IPS-NIHi11 (cell line): ENCODE measurements around the gene NSMCE1.
"Not testable (repeated sequence)": the region's sequence is repeated elsewhere in the genome, so short reads cannot be mapped to it uniquely, and the experiment has no call there.

ENCODE experiments used
- DNase-seq: peaks from one replicate; pipeline ENCODE4 v3.0.0; 2012; ENCODE audit warnings: mixed read lengths, low spot score

Gene NSMCE1

DNA sequence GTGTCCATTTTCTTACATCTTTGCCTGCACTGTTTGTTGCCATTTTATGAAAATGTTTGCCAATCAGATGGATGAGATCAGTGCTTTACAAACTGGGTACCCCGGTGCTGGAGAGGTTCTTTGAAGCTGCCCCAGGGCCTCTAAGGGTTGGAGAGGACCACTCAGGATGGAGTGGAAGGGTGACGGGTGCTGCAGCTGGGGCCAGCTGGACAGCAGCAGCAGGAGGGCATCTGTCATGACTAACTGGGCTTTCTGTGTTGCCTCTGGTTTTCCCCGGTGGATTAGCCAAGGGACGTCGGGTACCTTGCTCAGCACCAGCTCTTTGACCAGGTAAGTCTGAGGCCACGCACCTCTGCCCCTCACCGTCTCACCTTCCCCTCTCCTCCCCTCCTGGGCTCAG is 52.9 kb downstream of the NSMCE1 start:
- DNase-seq, result no peak

DNA sequence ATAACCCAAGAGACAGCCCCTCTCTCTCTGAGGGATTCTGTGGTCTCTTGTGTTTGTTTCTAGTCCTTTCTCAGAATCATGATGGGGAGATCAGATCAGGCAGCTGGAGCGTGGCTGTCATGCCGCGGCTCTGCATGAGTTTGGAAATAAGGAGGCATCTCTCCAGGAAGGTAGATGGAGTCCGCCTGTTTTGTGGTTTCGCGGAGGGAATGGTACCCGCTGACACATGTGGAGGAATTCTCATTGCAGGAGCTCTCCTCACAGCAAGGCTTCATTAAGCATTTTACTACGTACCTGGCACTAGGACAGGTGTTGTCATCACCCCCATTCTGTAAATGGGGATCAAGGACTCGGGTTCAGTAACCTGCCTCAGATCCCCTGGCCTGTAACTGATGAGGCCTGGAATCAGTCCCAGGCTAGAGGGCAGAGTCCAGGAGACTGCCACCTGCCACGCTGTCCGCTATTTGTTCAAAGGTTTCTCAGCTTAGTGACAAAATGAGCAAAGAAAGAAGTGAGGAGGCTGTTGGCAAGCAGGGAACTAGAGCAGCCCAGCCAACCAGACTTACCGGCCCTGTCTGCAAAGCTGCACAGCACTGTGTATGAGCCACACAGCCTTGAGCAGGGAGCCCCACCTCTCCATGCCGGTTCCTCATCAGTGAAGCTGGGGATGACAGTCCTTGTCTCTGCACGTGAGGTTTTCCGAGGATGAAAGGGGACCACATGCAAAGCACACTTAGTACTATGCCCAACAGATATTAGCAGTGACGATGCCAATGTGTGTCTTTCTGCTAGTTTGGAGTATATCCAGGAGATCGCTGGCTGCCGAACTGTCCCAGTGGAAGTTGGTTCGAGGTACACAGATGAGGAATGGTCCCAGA is 54.2 kb downstream of the NSMCE1 start:
- no peak for DNase-seq

DNA sequence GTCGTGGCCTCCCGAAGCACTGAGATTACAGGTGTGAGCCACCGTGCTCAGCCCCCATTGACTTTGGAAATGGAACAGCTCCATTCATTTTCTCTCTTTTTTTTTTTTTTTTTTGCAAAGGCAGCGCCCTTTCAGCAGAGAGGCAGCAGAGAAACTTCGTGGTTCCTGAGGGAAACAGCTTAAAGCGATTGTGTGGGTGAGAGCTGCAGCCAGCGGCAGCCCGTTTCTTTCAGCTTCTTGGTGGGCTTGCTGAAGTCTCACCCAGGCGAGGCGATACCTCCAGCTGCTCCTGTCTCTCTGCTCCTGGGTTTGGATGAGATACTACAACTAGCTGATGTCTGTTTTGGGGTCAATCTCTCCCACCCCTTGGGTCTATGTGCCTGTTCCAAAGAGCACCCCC is 57.5 kb downstream of the NSMCE1 start:
- no peak for DNase-seq

DNA sequence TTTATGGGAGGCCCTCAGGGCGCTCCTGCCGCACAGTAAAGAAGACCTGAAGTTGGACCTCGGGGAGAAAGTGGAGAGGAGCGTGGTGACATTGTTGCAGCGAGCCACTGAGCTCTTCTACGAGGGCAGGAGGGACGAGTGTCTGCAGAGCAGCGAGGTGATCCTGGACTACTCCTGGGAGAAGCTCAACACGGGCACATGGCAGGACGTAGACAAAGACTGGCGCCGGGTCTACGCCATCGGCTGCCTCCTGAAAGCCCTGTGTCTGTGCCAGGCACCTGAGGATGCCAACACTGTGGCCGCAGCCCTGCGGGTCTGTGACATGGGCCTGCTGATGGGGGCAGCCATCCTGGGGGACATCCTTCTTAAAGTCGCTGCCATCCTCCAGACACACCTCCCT is 58.4 kb downstream of the NSMCE1 start:
- no peak for DNase-seq

DNA sequence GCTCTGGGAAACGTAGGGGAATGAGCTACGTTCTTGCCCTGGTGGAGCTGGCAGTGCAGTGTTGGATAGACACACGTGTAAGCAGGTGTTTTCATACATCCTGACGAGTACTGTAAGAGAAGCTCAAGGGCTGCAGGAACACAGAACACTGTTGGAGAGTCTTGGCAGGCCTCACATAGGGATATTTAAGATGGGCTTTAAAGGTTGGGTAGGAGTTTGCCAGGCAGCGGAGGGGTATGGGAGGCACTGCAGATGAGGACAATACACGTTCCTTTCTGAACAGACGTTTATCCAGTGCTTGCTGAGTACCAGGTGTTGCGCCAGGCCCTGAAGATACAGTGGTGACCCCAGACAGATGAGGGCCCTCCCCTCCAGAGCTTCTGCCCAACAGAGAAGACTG is 59.0 kb downstream of the NSMCE1 start:
- no peak for DNase-seq

DNA sequence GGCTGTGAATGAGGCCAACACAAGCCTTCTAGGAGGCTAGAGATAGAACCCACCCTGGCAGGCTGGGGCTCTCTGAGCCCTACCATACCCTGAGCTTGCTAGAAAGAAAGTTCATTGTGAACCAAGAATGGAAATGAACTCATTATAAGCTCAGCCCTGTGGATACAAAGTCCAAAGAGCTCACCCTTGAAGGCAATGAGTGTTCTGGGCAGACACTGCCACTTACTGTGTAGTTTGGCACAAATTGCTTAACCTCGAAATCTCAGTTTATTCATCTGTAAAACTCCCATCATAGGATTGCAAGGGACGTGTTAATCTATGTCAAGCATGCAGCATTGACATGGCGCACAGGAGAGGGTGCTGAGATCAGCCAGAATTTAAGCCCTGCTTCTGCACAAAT is 59.8 kb downstream of the NSMCE1 start:
- no peak for DNase-seq

DNA sequence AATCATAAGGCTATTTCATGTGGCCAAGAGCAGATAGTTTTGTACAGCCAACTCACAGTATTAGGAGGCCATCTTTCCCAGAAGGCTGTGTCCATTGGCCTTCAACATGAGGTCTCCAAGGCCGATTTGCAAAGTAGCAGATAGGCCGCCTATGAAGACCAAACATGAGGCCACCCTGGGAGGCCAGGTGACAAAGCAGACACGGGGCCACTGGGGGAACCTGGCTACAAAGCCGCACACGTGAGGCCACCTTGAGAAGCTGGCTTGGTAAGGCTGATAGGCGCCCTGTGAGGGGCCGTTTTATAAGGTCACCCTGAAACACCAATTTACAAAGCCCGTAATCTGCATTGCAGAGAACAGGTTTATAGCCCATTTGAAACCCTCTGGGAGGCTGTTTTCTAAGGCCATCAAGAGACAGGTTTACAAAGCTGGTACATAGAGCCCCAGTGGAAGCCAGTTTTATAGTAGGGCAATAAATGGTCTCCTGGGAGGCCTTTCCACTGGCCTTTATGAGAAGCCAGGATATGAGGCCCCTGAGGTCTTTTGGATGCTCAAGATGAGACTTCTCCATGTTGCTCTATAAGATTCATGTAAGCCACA is 60.4 kb downstream of the NSMCE1 start:
- no peak for DNase-seq

DNA sequence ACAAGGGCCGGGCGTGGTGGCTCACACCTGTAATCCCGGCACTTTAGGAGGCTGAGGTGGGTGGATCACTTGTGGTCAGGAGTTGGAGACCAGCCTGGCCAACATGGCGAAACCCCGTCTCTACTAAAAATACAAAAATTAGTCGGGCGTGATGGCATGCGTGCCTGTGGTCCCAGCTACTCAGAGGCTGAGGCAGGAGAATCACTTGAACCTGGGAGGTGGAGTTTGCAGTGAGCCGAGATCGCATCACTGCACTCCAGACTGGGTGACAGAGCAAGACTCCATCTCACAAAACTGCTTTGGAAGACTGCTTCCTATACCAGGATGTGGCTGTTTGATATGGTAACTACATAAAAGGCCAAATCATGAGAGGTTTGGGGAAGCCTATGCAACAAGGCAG is 61.5 kb downstream of the NSMCE1 start:
- not testable (repeated sequence) for DNase-seq

DNA sequence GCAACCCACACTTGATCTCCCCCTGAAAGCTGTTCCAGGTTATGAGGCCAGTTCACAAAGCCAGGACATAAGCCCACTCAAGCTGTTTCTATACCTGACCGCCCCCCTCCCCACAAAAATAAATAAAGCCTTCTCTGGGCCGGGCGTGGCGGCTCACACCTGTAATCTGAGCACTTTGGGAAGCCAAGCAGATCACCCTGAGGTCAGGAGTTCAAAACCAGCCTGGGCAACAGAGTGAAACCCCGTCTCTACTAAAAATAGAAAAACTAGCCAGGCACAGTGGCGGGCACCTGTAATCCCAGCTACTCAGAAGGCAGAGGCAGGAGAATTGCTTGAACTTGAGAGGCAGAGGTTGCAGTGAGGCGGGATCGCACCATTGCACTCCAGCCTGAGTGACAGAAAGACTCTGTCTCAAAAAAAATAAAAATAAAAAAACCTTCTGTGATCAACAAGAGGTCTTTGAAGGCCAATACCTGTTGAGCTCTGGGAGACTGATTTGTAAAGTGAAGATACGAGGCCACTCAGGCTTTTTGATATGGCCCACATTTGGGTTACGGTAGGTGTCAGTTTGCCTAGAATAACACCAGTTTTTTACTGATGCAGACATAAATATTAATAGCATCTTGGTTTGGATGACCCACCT is 63.0 kb downstream of the NSMCE1 start:
- DNase-seq, result no peak

DNA sequence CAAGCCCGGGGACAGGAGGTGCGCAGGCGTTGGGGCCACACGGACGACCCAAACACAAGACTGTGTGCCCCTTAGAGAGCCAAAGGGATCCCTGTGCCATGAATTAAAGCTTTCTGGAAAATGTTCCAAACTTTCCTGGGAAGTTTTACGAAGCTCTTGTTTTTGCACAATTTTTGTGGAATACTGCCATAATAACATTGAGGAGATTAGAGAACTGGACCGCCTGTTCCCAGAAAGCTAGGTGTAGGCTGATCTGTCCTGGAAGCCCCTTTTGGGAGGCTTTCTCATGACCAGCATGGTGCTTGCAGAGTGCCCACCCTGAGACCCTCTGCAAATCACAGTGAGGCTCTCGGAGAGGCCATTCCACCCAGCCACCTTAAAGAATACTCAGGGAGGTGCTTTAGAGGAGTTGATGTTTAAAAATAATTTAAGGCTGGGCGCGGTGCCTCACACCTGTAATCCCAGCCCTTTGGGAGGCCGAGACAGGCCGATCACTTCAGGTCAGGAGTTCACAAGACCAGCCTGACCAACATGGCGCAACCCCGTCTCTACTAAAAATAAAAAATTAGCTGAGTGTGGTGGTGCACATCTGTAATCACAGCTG is 64.2 kb downstream of the NSMCE1 start:
- DNase-seq, result no peak

DNA sequence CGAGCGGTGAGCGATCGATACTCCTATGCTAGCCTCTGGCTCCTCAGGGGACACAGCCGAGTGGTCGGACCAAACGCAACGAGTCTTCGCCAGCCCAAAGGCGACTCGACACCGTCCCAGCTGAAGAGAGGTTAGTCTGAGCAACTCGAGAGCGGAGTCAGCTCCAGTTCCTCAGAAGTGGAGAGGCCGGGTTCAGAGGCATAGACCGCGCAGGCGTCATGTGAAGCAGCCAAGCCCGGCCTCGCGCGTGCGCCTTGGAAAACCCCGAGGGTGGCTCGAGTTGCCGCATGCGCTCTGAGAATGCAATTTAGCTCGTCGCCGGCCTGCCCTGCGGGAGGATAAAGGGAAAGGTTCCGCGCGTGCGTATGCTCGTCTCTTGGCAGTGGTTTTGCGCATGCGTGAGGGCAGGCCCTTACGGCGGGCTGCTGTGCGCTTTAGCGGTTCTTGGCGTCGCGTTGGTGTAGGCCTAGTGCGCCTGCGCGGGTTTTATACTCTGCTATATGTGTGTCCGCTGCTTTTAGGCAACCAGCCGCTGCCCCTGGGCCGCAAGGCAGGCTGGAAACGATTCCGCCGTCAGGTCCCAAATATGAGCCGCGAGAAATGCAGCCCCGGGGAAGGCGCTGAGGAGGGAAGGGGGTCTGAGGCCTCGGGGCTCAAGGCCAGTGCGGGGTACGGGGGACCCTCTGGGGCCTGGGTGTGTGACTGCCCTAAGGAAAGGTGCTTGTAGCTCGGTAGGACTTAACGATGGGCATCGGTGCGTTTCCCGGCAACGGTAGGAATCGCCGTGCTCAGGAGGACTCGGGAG is 64.9 kb downstream of the NSMCE1 start, which contains the start of gene KDM8:
KDM8 (plus strand) TSS at position 20 of the 805 bp plus-strand sequence. CDS start 6,598 bp downstream, outside the sequence.
- DNase-seq, result peak; percentile 96

DNA sequence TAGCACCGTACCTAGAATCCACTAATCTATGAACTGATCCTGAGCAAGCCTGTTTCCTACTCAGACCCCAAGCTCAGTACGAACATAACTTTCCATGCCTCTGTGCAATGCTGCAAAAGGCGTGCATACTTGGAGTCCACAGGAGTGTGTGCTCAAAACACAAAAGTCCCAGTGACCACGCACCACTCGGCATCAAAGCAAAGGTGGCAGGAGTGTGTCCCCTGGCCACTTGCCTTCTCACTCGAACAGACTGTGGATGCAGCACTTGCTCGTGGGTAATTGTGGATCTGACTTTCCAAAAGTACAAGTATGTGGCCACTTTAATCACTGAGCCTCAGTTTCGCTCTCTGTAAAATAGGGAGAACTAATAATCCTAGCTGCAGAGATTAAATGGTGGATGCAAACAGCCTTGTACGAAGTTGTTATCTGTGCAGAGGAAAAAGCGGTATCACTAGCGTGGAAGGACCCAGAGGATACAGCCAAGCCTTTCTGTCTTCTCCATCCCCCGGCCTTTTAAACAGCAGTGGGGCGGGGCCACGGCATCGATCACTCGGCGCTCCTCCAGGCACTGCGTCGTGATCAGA is 65.6 kb downstream of the NSMCE1 start:
- DNase-seq, result peak; percentile 85

DNA sequence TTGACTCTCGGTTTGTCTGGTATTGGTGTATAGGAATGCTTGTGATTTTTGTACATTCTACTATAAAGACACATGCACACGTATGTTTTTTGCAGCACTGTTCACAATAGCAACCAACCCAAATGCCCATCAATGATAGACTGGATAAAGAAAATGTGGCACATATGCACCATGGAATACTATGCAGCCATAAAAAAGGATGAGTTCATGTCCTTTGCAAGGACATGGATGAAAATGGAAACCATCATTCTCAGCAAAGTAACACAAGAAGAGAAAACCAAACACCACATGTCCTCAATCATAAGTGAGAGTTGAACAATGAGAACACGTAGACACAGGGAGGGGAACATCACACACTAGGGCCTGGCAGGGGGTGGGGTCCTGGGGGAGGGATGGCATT is 67.7 kb downstream of the NSMCE1 start:
- not testable (repeated sequence) for DNase-seq

DNA sequence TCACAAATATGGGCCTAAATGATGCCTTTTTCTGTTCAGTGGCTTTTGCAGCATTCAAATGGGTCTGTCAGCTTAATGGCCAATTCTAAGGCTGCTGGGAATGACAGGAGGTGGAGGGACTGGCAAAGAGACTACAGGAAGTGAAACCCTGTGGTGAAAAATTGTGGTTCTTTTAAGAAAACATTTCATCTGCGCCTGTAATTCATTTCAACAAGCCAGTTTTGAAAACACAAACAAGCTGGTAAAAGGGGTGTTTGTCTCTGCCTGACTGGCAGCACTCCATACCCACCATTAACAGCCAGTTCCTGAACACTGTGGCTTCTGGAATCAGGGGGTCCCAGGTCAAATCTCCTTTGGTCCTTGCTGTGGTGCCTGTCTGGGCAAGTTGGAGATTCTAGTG is 68.8 kb downstream of the NSMCE1 start:
- no peak for DNase-seq

DNA sequence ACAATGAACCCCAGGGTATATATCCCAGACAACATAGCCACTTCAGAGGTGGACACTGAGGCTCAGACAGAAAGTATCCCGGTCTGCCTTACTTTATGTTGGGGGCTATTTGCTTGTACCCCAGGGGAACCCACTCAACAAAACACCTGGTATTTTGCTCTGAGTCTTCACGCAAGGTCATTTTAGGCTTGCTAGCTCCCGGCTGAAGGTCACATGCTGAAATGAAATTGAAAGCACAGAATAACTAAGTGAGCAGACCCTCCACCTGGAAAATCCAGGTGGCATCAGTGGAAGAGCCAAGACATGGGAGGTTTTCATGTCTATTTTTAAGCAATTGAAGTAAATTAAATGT is 69.4 kb downstream of the NSMCE1 start:
- DNase-seq, result no peak

DNA sequence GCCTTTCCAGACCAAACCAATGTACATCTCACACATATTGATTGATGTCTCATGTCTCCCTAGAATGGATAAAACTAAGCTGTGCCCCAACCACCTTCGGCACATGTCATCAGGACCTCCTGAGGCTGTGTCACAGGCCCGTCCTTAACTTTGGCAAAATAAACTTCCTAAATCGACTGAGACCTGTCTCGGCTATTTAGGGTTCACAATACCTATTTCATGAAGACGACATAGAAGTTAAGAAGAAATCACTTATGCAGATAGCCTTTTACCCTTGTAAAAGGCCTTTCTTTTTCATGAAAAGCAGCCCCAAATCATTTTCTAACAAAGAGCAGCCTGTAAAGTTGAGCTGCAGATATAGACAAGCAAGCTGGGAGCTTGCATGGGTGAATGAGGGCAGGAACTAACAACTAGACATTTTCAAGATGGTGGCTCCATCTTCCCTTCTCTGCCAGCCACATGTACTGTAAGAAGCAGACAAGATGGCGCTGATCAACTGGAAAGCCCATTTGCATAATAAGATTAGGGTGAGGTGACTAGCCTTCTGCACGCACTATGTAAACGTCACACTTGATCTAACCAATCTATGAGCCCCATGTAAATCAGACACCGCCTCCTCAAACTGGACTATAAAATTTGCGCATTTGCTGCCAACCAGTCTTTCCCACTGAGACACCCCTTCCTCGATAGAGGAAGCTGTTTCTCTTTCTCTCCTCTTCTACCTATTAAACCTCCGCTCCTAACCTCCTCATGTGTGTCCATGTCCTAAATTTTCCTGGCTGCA is 69.9 kb downstream of the NSMCE1 start:
- DNase-seq, result no peak

DNA sequence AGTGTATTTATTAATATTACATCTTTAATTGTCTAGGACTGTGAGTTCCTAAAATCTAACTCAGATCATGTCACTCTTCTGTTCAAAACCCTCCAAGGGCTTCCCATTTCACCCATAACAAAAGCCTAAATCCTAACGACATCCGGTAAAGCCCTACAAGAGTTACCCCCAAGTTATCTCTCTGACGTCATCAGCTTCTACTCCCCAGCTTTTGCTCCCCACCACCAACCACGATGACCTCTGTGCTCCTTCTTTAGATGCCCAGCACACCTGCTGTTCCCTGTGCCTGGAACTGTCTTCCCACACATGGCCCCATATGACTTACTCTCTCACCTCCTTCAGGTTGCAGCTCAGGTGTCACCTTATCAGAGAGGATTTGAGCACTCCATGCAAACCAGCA is 71.6 kb downstream of the NSMCE1 start:
- no peak for DNase-seq

DNA sequence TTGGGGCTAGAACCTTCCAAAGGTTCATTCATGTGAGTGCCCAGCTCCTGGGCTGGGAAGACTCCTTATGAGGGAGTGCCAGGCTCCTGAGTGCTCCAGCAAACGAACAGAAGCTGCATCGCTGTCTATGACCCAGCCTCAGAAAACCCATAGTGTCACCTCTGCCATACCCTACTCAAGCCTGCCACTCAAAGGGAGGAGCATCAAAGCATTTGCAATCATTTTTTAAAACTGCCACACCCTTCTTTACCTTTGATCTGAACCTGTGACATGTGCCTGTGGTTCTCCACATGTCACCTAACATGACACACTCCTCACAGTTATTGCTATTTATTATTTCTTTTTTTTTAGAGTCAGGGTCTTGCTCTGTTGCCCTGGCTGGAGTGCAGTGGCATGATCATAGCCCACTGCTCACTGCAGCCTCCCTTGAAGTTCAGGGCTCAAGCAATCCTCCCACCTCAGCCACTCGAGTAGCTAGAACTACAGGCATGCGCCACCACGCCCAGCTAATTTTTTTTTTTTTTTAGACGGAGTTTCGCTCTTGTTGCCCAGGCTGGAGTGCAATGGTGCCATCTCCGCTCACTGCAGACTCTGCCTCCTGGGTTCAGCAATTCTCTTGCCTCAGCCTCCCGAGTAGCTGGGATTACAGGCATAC is 72.5 kb downstream of the NSMCE1 start:
- DNase-seq, result no peak

DNA sequence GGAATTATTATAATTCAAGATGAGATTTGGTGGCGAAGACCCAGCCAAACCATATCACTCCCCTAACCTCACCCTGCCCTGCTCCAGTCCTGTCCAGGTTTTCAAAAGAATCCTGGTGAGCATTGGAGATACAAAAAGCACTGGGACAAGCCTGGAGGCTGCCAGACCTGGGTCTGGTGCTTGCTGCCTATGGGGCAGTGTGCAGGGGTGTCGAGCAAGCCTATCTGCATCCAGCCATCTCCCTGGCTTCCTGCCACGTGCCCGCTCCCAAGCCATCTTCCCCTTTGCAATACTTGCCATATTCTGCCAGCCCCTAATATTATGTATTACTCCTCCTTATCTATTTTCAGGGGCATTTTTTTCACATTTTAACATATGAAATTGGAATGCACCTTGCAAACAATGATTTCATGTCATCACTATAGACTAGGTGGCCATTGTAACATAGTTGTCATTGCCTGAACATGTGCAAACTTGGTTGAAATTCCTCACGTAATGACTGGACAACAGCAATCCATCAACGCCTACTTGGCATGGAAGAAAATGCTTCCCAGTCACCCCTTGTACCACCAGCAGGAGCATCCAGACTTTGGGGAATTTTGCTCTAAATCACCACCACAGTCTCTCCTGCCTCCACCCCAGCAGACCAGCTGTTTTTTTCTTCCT is 73.4 kb downstream of the NSMCE1 start:
- DNase-seq, result no peak
